Esophagus muscularis mucosa (tissue), 4 donors: Measurements from ENCODE around the gene MAML3. TPM values are rescaled to one million over a fixed set of nuclear protein-coding genes. Genes with fewer than 3 reads are reported as not detected.

Source experiments
- DNase-seq: peaks from one replicate; pipeline ENCODE4 v3.0.0-alpha.2; 2017; ENCODE audit errors: extremely low spot score
- H3K27ac ChIP-seq, 4 donors: fragments of 200-600 bp; sonication (generic); replicated peaks in 1 of 4; 1 replicate in 3 of 4; 2 replicates in 1 of 4; pipeline ENCODE4 v1.5.1; 2016 to 2019; ENCODE audit warnings: mild to moderate bottlenecking in 1 of 4
- H3K27me3 ChIP-seq, 4 donors: fragments of 200-600 bp; sonication (generic); one replicate each; pipeline versions ENCODE4 v1.5.1 to v1.6.0; 2016 to 2019
- H3K36me3 ChIP-seq, 4 donors: fragments of 200-600 bp; sonication (generic); one replicate each; pipeline ENCODE4 v1.5.1; 2016 to 2019
- H3K4me1 ChIP-seq, 4 donors: fragments of 200-600 bp; sonication (generic); one replicate each; pipeline ENCODE4 v1.5.1; 2016 to 2019
- H3K4me3 ChIP-seq, 4 donors: fragments of 200-600 bp; sonication (generic); 1 replicate in 2 of 4; 2 replicates in 2 of 4; pipeline ENCODE4 v1.5.1; 2016 to 2019; ENCODE audit warnings: mild to moderate bottlenecking in 4 of 4, moderate library complexity in 1 of 4
- H3K9me3 ChIP-seq, 4 donors: fragments of 200-600 bp; sonication (generic); 1 replicate in 3 of 4; 2 replicates in 1 of 4; pipeline ENCODE4 v1.5.1; 2016 to 2019
- CTCF ChIP-seq, 3 experiments: fragments of 200-600 bp in 2 of 3; fragments of 450-650 bp in 1 of 3; sonication (generic) in 2 of 3; IDR thresholded peaks; one replicate each; pipeline ENCODE4 v1.5.1; 2017 to 2019; ENCODE audit warnings: antibody characterized with exemption in 3 of 3, mild to moderate bottlenecking in 2 of 3, moderate library complexity in 1 of 3
- EP300 ChIP-seq: sonication (generic); formaldehyde crosslinking; IDR thresholded peaks from one replicate; pipeline ENCODE4 v1.6.1; 2017; ENCODE audit warnings: antibody characterized with exemption
- POLR2A ChIP-seq: fragments of 450-650 bp; IDR thresholded peaks from one replicate; pipeline ENCODE4 v1.6.1; 2017; ENCODE audit warnings: antibody characterized with exemption, moderate library complexity, mild to moderate bottlenecking, low read depth
- POLR2AphosphoS5 ChIP-seq, 2 donors: sonication (generic); formaldehyde crosslinking; IDR thresholded peaks; one replicate each; pipeline ENCODE4 v1.6.1; 2017; ENCODE audit warnings: antibody characterized with exemption in 2 of 2
- WGBS: methylation state at CpG from one replicate; pipeline ENCODE4 v1.1.5; 2018; 5-methylcytosine and 5-hydroxymethylcytosine counted together
- intact Hi-C: fragments of 100-400 bp; cut with DNase I; formaldehyde crosslinking; loops from one replicate; pipeline ENCODE4 v1.15.1; 2023
- total RNA-seq, 4 donors: library from RNA; depleted of rRNA; stranded (reverse); fragments of >200 nt; gene quantifications; one replicate each; pipeline versions ENCODE4 v1.1.0 to v1.2.1, GENCODE V29; 2016

The MAML3 gene
- total RNA-seq, 4 donors from 2014 or later = 5.0 to 8.7 (median 7.1) TPM

GRCh38 chr4:140118931-140119640 lies 34.9 kb downstream of the MAML3 start:
- WGBS = 93% methylated on average over 4 of the region's 4 CpGs
- H3K4me1 ChIP-seq = peaks cover 0 to 11% (median 5%) of the 10 kb centered on the region in 4 donors
- no peaks in the 10 kb centered on the region for H3K9me3 ChIP-seq
- no peak overlapping the region for H3K27ac ChIP-seq
- intact Hi-C loops = no loop called here
- no peak for DNase-seq
- no peaks in the 10 kb centered on the region for H3K27me3 ChIP-seq
- H3K4me3 ChIP-seq = no peak overlapping the region
- H3K36me3 ChIP-seq = no peaks in the 10 kb centered on the region
- TF ChIP-seq CTCF (IDR thresholded peaks at IDR 0.05) = no peak
- TF ChIP-seq EP300 = no peak
- no peak for TF ChIP-seq POLR2A
- TF ChIP-seq POLR2AphosphoS5 (IDR thresholded peaks at IDR 0.05) = no peak

GRCh38 chr4:140117947-140118346 lies 36.0 kb downstream of the MAML3 start:
- TF ChIP-seq POLR2AphosphoS5 (IDR thresholded peaks at IDR 0.05) = no peak
- TF ChIP-seq EP300 = no peak
- TF ChIP-seq CTCF (IDR thresholded peaks at IDR 0.05) = no peak
- TF ChIP-seq POLR2A = no peak
- no peak for DNase-seq
- intact Hi-C loops = no loop called here
- H3K36me3 ChIP-seq = no peaks in the 10 kb centered on the region
- H3K27ac ChIP-seq = no peak overlapping the region
- 94% methylated on average over 5 of the region's 5 CpGs for WGBS
- no peaks in the 10 kb centered on the region for H3K9me3 ChIP-seq
- peaks cover 0 to 11% (median 5%) of the 10 kb centered on the region in 4 donors for H3K4me1 ChIP-seq
- no peak overlapping the region for H3K4me3 ChIP-seq
- no peaks in the 10 kb centered on the region for H3K27me3 ChIP-seq

- TF ChIP-seq EP300 = no peak
- no peak for TF ChIP-seq POLR2AphosphoS5 (IDR thresholded peaks at IDR 0.05)
- TF ChIP-seq POLR2A = no peak
- no peak for TF ChIP-seq CTCF (IDR thresholded peaks at IDR 0.05)
- H3K9me3 ChIP-seq = no peaks in the 10 kb centered on the region
- peaks cover 0 to 11% (median 5%) of the 10 kb centered on the region in 4 donors for H3K4me1 ChIP-seq
- intact Hi-C loops = no loop called here
- H3K4me3 ChIP-seq = no peak overlapping the region
- 82% methylated on average over 4 of the region's 4 CpGs for WGBS
- DNase-seq = no peak
- H3K27ac ChIP-seq = no peak overlapping the region
- H3K27me3 ChIP-seq = no peaks in the 10 kb centered on the region
- H3K36me3 ChIP-seq = no peaks in the 10 kb centered on the region
Measured at GRCh38 chr4:140116442-140117104, 37.4 kb downstream of the MAML3 start.

GRCh38 chr4:140115140-140115539 lies 38.8 kb downstream of the MAML3 start:
- intact Hi-C loops = no loop called here
- H3K36me3 ChIP-seq = no peaks in the 10 kb centered on the region
- no peak overlapping the region for H3K27ac ChIP-seq
- no peak for DNase-seq
- no peaks in the 10 kb centered on the region for H3K27me3 ChIP-seq
- no peaks in the 10 kb centered on the region for H3K9me3 ChIP-seq
- no peak overlapping the region for H3K4me3 ChIP-seq
- H3K4me1 ChIP-seq = no peaks in the 10 kb centered on the region
- TF ChIP-seq EP300 (no peak), CTCF (IDR thresholded peaks at IDR 0.05) (no peak), POLR2AphosphoS5 (IDR thresholded peaks at IDR 0.05) (no peak), POLR2A (no peak)
